Kasumi-1 (cell line): ENCODE measurements around the gene NUMBL.
"Not testable (repeated sequence)": the region's sequence is repeated elsewhere in the genome, so short reads cannot be mapped to it uniquely, and the experiment has no call there.

Source experiments
- DNase-seq, 2 experiments: peaks; one replicate each; lab custom pipeline; 2025; lab: John Stamatoyannopoulos, UW

The NUMBL gene

DNA sequence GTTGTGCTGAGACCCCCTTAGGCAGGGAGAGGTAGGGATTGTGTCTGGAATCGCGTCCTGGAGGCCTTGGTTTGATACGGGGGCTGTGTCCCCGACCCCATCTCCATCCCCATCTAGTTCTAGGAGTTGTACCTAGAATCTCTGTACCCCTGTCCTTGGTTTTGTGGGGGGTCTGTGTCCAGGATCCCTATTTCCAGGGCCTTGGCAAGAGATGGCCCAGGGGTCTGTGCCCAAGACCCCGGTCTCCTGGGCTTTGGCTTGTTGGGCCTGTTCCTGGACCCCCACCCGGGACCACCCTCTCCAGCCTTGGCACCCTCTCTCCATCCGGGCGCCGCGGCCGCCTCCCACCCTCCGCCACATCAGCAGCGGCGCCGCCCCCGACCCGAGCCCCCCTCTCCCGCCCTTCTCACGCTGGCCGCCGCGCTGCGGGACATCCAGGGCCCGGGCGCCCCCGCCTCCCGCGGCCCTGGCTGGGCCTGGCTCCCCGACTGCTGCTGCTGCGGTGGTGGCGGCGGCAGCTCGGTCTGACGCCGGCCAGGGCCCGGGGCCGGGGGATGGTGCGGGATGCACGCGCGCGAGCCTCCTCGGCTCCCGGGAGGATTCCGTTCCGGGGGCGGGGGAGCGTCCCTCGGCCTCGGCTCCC is at the start of gene NUMBL:
Gene NUMBL (minus strand): TSS at position 602 of the 643 bp plus-strand sequence. CDS start 168 bp downstream, at position 434.
- no peak for DNase-seq

DNA sequence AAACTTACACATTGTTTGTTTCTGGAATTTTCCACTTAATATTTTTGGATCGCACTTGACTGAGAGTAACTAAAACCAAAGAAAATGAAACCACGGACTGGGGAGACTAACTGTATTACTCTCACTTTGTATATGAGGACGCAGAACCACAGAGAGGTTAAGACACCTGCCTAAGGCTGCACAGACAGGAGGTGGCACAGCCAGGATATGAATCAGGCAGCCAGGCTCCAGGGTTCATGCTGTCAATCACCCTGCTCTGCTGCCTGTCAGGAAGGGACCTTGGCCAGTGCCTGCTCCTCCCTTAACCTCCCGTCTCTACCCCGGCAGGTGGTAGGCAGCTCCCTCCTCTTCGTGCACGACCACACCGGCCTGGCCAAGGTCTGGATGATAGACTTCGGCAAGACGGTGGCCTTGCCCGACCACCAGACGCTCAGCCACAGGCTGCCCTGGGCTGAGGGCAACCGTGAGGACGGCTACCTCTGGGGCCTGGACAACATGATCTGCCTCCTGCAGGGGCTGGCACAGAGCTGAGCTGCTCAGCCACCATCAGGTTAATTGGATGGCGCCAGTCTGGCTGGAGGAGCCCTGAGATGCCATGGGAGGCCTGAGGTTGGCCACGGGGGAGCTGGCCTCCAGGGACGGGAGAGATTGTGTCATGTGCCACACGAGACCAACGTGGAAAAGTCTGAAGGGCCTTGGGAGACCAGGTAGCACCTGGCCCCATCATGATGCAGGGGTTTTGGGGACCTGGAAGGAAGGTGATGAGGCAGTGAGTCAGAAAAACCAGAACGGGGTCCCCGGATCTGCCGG is 48.8 kb upstream of the NUMBL start:
- DNase-seq: no peak

DNA sequence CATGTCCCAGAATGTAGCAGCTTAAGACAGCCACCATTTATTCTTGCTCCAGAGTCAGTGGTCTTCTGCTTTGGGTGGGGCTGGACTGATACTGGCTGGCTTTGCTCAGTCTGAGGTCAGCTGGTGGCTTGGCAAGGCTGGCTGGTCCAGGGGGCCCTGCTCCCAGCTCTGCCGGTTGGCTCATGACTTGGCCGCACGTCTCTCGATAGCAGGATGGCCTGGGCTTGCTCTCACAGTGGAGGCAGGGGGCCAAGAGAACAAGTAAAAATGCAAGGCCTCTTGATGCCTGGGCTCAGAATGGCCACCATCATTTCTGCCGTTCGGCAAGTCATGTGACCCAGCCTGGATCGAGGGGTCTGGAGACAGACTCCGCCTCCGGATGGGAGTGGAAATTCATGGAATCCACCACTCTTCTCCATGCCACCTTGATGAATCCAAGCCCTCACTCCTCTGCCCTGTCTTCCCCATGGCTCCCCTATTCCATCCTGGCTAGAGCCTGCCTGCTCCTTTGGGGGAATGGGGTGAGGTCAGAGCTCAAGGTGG is 46.7 kb upstream of the NUMBL start:
- no peak for DNase-seq

DNA sequence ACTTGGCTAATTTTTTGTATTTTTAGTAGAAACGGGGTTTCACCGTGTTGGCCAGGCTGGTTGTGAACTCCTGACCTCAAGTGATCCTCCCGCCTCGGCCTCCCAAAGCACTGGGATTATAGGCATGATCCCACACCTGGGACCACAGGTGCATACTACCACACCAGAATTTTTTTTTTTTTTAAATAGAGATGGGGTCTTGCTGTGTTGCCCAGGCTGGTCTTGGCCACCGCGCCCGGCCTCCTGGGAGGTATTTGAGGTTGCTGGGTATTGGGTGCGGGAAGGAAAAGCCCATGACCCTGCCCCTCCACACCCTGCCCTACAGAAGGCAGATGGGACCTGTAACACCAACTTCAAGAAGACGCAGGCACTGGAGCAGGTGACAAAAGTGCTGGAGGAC is 46.2 kb upstream of the NUMBL start:
- DNase-seq: no peak

DNA sequence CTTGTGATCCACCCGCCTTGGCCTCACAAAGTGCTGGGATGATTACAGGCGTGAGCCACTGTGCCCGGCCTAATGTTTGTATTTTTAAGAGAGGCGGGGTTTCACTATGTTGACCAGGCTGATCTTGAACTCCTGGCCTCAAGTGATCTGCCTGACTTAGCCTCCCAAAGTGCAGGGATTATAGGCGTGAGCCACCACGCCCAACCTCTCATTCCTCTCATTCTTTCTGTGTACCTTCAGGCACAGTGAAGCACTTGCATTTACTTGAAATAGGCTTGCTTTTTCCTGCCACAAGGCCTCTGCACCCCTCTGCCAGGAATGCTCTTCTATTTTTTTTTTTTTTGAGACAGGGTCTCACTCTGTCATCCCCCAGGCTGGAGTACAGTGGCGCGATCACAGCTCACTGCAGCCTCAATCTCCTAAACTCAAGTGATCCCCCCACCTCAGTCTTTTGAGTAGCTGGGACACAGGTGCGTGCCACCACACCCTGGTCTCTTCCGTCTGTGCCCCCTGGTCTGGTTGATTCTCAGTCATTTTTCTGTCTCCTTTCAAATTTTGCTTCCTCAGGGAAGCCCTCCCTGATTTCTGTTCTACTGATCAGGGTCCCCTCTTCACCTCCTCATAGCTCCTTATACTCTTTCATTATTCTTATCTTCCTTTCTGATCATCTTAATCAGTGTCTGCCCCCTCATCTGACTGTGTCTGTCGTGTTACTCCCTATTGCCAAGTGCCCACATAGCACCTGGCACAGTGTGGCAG is 44.7 kb upstream of the NUMBL start:
- no peak for DNase-seq

DNA sequence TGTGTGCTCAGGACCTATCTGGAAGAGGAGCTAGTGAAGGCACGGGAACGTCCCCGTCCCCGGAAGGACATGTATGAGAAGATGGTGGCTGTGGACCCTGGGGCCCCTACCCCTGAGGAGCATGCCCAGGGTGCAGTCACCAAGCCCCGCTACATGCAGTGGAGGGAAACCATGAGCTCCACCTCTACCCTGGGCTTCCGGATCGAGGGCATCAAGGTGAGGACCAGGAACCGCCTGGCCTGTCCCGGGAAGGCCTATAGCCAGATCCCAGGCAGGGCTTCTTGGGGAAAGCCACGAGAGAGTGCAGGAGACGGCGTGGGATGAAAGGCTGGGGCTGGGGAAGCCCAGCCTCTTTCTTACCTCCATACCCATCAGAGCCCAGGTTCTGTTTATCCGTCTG is 42.7 kb upstream of the NUMBL start:
- DNase-seq: no peak

DNA sequence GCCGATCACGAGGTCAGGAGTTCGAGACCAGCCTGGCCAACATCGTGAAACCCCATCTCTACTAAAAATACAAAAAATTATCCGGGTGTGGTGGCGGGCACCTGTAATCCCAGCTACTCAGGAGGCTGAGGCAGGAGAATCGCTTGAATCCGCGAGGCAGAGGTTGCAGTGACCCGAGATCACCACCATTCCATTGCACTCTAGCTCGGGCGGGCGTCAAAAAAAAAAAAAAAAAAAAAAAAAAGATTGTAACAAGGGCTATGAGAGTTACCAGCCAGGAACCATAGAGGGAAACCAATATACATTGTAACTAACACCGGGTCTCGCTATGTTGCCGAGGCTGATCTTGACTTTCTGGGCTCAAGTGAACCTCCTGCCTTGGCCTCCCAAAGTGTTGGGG is 41.9 kb upstream of the NUMBL start:
- DNase-seq: not testable (repeated sequence)

DNA sequence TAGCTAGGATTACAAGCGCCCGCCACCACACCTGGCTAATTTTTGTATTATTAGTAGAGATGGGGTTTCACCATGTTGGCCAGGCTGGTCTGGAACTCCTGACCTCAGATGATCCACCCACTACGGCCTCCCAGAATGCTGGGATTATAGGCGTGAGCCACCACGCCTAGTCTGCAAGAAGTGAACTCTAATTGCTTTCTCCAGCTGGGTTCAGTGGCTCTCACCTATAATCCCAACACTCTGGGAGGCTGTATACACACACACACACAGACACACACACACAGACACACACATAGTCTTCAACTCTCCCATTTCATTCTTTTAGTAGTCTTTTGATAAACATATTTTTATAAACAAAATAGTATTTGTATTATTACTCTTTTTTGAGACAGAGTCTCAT is 39.6 kb upstream of the NUMBL start:
- not testable (repeated sequence) for DNase-seq

DNA sequence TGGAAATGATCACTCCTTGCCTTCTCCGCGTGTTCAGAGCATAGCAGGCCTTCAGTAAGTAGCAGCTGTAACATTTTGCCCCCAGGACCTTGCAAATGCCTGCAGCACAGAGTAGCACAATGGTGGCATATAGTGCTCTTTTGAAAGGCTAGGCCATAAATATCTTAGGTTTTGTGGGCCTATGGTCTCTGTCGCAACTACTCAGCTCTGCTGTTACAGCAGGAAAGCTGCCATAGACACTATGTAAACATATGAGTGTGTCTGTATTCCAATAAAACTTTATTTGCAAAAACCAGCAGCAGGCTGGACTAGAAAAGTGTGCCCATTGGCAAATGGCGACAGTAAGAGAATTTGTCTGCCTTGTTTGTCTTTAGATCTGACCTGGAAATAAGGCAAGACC is 35.8 kb upstream of the NUMBL start:
- DNase-seq: no peak

DNA sequence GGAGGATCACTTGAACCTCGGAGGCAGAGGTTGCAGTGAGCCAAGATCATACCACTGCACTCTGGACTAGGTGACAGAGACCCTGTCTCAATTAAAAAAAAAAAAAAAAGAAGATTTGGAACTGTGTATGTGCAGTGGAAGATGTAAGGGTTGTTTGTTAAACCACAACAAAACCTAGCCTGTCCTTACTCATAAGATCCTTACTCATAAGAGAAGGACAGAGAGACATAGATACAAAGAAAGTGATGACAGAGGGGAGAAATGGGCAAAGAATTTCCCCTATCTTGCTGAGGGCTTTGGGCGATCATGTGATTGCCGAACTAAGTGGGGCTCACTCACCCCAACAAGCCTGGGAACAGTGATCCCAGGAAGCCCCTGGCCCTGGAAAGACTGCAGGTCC is 34.4 kb upstream of the NUMBL start:
- no peak for DNase-seq

DNA sequence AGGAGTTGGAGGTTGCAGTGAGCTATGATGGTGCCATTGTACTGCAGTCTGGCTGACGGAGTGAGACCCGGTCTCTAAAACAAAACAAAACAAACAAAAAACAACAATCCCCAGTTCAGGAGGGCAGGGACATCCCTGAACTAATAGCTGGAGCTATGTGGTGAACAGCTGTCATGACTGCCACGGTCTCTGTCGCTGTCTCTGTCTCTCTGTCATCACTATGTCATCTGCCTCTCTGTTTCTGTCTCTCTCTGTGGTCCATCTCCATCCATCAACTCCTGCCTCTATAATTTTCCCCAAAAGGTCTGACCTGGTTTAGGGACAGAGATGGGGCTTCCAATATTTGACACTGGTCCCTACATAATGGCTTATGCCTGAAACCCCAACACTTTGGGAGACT is 33.9 kb upstream of the NUMBL start:
- DNase-seq: no peak

DNA sequence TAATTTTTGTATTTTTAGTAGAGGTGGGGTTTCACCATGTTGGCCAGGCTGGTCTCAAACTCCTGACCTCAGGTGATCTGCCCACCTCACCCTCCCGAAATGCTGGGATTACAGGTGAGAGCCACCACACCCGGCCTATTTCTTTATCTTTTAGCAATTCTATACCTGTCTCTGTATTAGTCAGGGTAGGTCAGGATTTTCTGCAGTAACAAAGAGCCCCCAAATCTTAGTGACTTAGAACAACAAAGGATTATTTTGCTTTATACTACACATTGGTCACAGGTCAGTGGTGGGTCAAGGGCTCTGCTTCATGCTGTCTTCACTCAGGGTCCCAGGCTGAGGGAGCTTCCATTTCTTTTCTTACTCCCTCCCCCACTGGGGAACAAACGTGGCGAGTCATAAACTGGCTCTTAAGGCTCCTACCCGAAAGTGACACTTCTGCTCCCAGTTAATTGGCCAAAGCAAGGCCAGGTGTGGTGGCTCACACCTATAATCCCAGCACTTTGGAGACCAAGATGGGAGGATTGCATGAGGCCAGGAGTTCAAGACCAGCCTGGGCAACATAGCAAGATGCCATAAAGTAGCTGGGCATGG is 33.3 kb upstream of the NUMBL start:
- no peak for DNase-seq

DNA sequence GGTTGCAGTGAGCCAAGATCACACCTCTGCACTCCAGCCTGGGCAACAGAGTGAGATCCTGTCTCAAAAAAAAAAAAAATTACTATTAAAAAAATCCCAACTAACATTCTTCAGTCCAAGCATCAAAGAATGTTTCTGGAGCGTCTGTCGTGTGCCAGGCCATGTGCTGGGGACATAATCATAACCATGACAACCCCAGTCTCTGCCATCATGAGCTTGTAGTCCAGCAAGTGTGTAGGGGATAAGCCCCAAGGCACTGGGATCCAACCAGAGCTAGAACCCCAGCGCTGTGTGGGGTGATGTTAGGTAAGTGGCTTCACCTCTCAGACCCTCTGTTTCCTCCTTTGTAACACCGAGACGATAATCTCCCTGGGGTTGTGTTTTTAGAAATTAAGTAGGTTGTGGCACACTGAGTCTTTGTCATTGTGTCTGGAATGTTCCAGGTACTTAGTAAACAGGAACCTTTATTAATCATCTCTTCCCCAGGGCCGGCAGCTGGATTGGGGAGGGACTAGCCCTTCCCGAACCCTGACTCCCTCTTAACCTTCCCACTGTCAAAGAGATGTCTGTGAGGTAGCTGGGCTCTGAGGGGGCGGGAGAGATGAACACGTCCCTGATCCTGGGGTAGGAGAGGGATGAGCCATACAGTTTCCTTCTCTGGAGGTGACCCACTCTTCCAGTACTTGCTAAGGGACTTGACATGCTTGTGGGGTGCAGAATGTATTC is 31.6 kb upstream of the NUMBL start:
- no peak for DNase-seq

DNA sequence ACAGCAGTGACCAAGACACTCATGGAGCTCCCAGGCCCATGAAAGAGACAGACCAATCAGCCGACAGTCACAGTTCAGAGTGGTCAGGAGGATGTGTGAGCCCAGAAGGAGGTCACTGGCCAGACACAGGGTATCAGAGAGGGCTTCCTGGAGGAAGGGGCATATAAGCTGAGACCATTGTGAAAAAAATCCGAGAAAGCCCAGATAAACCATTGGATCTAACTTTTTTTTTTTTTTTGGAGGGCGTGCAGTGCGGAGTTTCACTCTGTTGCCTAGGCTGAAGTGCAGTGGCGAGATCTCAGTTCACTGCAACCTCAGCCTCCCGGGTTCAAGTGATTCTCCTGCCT is 30.7 kb upstream of the NUMBL start:
- DNase-seq: no peak

DNA sequence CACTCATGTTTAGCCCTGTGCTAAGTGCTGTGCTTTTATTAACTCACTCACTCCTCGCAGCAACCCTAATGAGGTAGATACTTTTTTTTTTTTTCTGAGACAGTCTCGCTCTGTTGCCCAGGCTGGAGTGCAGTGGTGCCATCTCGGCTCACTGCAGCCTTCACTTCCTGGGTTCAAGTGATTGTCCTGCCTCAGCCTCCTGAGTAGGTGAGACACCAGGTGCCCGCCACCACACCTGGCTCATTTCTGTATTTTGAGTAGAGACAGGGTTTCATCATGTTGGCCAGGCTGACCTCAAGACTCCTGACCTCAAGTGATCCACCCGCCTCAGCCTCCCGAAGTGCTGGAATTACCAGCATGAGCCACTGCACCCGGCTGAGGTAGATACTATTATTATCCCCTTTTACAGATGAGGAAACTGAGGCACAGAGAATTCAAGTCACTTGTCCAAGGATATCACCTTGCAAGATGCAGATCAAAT is 29.0 kb upstream of the NUMBL start:
- DNase-seq: no peak

DNA sequence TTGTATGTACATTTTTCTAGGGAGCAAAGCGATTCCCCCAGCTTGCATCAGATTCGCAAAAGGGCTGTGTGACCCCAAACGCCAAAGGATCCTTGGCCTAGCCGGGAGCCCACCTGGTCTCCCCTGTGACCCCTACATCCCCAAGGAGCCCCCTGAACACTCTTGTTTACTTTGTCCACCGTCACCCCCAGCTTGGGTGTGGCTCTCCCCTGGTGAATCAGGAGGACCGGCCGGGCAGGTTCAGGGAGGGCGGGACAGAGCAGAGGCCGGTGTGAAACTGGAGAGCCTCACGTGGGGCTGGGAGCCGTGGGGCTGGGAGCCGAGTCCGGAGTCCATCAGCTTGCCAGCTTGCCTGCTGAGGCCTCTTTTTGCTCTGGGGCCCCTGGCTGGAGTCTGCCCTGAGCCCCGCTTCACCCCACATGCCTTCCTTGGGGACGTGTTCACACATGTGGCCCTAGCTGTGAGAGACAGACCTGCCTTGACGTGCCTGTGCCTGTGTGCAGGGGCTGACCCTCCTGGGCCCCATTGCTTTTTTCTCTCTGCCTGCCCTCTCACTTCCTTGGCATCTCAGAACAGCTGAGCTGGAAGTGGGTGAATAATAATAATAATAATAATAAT is 28.4 kb upstream of the NUMBL start:
- DNase-seq: no peak

DNA sequence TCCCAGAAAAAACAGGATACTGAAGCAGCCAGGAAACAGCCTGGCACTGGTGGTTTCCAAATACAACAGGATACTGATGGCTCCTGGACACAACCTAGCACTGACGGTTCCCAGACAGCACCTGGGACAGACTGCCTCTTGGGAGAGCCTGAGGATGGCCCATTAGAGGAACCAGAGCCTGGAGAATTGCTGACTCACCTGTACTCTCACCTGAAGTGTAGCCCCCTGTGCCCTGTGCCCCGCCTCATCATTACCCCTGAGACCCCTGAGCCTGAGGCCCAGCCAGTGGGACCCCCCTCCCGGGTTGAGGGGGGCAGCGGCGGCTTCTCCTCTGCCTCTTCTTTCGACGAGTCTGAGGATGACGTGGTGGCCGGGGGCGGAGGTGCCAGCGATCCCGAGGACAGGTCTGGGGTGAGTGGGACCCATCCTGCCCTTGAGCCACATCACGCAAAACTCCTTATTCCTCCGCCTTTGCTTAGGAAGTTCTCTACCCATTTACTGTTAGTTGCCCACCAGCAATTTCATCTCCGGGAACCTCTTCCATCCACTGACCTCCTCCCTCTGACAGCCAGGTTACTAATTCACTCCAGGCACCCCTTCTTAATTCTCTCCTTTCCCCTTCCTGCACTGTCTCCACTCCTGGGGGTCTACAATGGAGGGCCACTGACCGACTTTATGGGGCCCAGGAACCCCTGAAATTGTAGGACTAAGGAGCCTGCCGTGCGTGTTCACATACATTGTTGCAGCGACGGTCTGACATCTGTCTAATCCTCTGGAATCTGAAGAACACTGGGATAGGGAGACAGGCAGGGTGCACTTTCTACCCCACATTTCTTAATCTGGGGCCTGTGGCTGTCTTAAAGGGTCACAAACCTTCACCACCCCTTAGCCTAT is 27.7 kb upstream of the NUMBL start:
- DNase-seq: no peak

DNA sequence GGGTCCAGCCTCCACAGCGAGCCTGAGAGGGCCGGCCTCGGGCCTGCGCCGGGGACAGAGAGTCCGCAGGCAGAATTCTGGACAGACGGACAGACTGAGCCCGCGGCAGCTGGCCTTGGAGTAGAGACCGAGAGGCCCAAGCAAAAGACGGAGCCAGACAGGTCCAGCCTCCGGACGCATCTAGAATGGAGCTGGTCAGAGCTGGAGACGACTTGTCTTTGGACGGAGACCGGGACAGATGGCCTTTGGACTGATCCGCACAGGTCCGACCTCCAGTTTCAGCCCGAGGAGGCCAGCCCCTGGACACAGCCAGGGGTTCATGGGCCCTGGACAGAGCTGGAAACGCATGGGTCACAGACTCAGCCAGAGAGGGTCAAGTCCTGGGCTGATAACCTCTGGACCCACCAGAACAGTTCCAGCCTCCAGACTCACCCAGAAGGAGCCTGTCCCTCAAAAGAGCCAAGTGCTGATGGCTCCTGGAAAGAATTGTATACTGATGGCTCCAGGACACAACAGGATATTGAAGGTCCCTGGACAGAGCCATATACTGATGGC is 27.0 kb upstream of the NUMBL start:
- DNase-seq: no peak

DNA sequence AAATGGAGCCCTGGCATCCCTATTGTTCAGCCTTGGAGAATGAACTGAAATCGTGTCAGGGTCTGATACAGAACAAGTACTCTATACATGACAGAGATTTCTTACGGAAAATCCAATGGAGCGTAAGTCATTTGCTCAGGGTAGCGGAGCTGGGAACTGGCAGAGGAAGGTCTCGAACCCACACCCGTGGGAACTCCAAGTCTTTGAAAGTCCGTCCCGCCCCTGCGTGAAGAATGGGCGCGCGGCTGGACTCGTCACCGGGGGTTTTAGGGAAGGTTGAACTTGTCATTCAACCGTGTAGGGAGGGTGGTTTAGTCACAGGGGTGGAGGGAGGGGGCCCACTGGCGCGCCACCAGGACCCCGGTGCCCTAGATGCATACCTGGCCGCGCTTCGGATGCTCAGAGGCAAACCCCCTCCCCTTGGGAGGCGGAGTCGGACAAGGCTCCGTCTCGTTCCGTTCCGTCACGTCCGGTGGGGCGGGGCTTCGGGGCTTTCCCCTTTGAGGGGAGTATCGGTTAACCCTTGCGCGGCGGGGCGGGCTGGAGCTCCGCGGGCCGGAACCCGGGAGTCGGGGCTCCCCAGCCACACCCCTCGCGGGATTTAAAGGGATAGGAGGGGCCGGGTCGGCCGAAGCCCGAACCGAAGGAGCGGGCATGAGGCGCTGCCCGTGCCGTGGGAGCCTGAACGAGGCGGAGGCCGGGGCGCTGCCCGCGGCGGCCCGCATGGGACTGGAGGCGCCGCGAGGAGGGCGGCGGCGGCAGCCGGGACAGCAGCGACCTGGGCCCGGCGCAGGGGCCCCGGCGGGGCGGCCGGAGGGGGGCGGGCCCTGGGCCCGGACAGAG is 26.3 kb upstream of the NUMBL start, which contains the start of the genes COQ8B and ITPKC:
Gene COQ8B (minus strand): TSS at position 405 of the 843 bp plus-strand sequence. CDS start 2,254 bp downstream, outside the sequence.
Gene ITPKC (plus strand): TSS at position 631 of the 843 bp plus-strand sequence. CDS start 24 bp downstream, at position 655.
- DNase-seq: peak; percentile 88 to 90
